HepG2 (cell line): ENCODE data around the gene CNP. TPM values are rescaled to one million over a fixed set of nuclear protein-coding genes. Genes with fewer than 3 reads are reported as not detected.
A peak's percentile ranks its signal among the peaks of the same experiment; 100 is the strongest.

ENCODE experiments used
- BCLAF1 ChIP-seq: fragments of 450-650 bp; IDR thresholded peaks from 2 replicates; pipeline ENCODE4 v1.6.1; 2017; ENCODE audit warnings: mild to moderate bottlenecking
- DZIP1 ChIP-seq: sonication (generic); formaldehyde crosslinking; IDR thresholded peaks from 2 replicates; pipeline ENCODE4 v1.5.0; 2020; ENCODE audit warnings: mild to moderate bottlenecking, missing genetic modification reagents
- EZH2 ChIP-seq: conservative IDR thresholded peaks from 2 replicates; pipeline ENCODE4 v1.6.1; 2012; ENCODE audit warnings: mild to moderate bottlenecking, low read depth, low read length, moderate library complexity
- IKZF4 ChIP-seq: sonication (generic); formaldehyde crosslinking; IDR thresholded peaks from 2 replicates; pipeline ENCODE4 v1.5.1; 2020; ENCODE audit warnings: borderline replicate concordance, mild to moderate bottlenecking, low read depth, missing genetic modification reagents; ENCODE audit errors: not compliant biosample characterization
- MBD4 ChIP-seq: IDR thresholded peaks from 2 replicates; pipeline ENCODE4 v1.6.1; 2012; ENCODE audit warnings: low read length, inconsistent platforms, borderline replicate concordance
- MED1 ChIP-seq: sonication (generic); formaldehyde crosslinking; IDR thresholded peaks from 2 replicates; pipeline ENCODE4 v1.4.0; 2020; ENCODE audit warnings: missing genetic modification reagents
- POLR2A ChIP-seq, 2 experiments: IDR thresholded peaks; 2 replicates each; pipeline ENCODE4 v1.6.1; 2011; ENCODE audit warnings: low read depth in 2 of 2, low read length in 2 of 2, mild to moderate bottlenecking in 1 of 2, moderate library complexity in 1 of 2; ENCODE audit not compliant: insufficient read depth in 1 of 2
- SALL2 ChIP-seq: sonication (generic); formaldehyde crosslinking; IDR thresholded peaks from 2 replicates; pipeline ENCODE4 v1.8.1; 2023; ENCODE audit warnings: mild to moderate bottlenecking, missing genetic modification reagents, inconsistent platforms
- SP1 ChIP-seq, 2 experiments: fragments of 450-650 bp in 1 of 2; sonication (generic) in 1 of 2; formaldehyde crosslinking in 1 of 2; IDR thresholded peaks; 2 replicates each; pipeline versions ENCODE4 v1.4.0 to v1.6.1; 2016 to 2020; ENCODE audit warnings: missing genetic modification reagents in 1 of 2
- XBP1 ChIP-seq: sonication (generic); formaldehyde crosslinking; IDR thresholded peaks from 2 replicates; pipeline ENCODE4 v1.5.0; 2020; ENCODE audit warnings: missing genetic modification reagents
- ZBTB2 ChIP-seq: sonication (generic); formaldehyde crosslinking; IDR thresholded peaks from 2 replicates; pipeline ENCODE4 v1.8.0; 2022; ENCODE audit warnings: low read depth, missing genetic modification reagents
- ZBTB34 ChIP-seq: sonication (generic); formaldehyde crosslinking; IDR thresholded peaks from 2 replicates; pipeline ENCODE4 v1.8.0; 2022; ENCODE audit warnings: mild to moderate bottlenecking, missing genetic modification reagents
- ZNF234 ChIP-seq: sonication (generic); formaldehyde crosslinking; conservative IDR thresholded peaks from 2 replicates; pipeline ENCODE4 v1.5.1; 2020; ENCODE audit warnings: mild to moderate bottlenecking, missing genetic modification reagents
- ZNF609 ChIP-seq: sonication (generic); formaldehyde crosslinking; IDR thresholded peaks from 2 replicates; pipeline ENCODE4 v1.4.0; 2020; ENCODE audit warnings: mild to moderate bottlenecking, missing genetic modification reagents, borderline replicate concordance
- polyA plus RNA-seq, 8 experiments: library from polyadenylated mRNA; depleted of rRNA in 3 of 8; stranded (reverse) in 7 of 8; unstranded in 1 of 8; fragments of >200 nt; fragmentation: Illumina TruSeq in 4 of 8; extraction: Trizol in 4 of 8; gene quantifications; 2 replicates each; pipeline versions ENCODE4 v1.2.1 to v1.2.3, GENCODE V29; 2011 to 2016; ENCODE audit warnings: low read depth in 4 of 8, missing spikeins in 1 of 8, mixed read lengths in 1 of 8; ENCODE audit not compliant: insufficient read depth in 1 of 8
- total RNA-seq, 5 experiments: library from RNA; depleted of rRNA; stranded (reverse); fragments of >200 nt; fragmentation: Illumina TruSeq; extraction: Trizol; gene quantifications; 2 replicates each; pipeline ENCODE4 v1.2.3, GENCODE V29; 2016; ENCODE audit warnings: low read depth in 1 of 5

The CNP gene
- total and polyA plus RNA-seq, 2 of the 13 experiments (the other 11 are each of a cell fraction or from before 2014, with no cell fraction given), result 97.2 to 161 TPM

GRCh38 chr17:41918314-41919164 lies 48.1 kb upstream of the CNP start, which contains the start of gene ACLY (continued):
- TF ChIP-seq BCLAF1, result no peak
- peak; percentile 45; the same call in 1 of the 2 replicates for TF ChIP-seq SALL2 (CRISPR knock-in tag)
- no peak for TF ChIP-seq ZNF234 (CRISPR knock-in tag)
- peak; percentile 88 to 97 for TF ChIP-seq POLR2A (IDR thresholded peaks at IDR 0.05; ENCODE audit: insufficient read depth in 1 of 2, low read depth in 2 of 2, low read length in 2 of 2)
- TF ChIP-seq ZBTB2 (CRISPR knock-in tag), result no peak
- no peak for TF ChIP-seq DZIP1 (CRISPR knock-in tag)
- TF ChIP-seq XBP1 (CRISPR knock-in tag), result no peak
- TF ChIP-seq MED1 (CRISPR knock-in tag), result peak; percentile 36; the same call in 1 of the 2 replicates
- no peak for TF ChIP-seq ZBTB34
- 0 out of 2 replicates have a peak, but pooled peaks have one; percentile 35 for TF ChIP-seq ZNF609
- TF ChIP-seq SP1 (IDR thresholded peaks at IDR 0.05), result peak; percentile 35; the same call in 1 of the 2 replicates
- peak; percentile 99 for TF ChIP-seq SP1 (CRISPR knock-in tag; IDR thresholded peaks at IDR 0.05)
- no peak for TF ChIP-seq EZH2
- peak; percentile 15 for TF ChIP-seq IKZF4 (CRISPR knock-in tag)
- TF ChIP-seq MBD4, result no peak
